GM21360 (cell line): ENCODE data around the gene BAG3.
"Not testable (repeated sequence)": the region's sequence is repeated elsewhere in the genome, so short reads cannot be mapped to it uniquely, and the experiment has no call there.

Experiments used
- ATAC-seq: cut with Tn5 transposase; IDR thresholded peaks from one replicate; pipeline ENCODE4 v1.9.1; 2021; ENCODE audit warnings: mild to moderate bottlenecking, moderate library complexity; ENCODE audit not compliant: unreplicated experiment

BAG3 gene

GRCh38 chr10:119650692-119651513, at the start of gene BAG3:
TSS of gene BAG3 (plus strand) at chr10:119651380. CDS start at chr10:119651676, 296 bp downstream.
- ATAC-seq: peak; percentile 60

DNA sequence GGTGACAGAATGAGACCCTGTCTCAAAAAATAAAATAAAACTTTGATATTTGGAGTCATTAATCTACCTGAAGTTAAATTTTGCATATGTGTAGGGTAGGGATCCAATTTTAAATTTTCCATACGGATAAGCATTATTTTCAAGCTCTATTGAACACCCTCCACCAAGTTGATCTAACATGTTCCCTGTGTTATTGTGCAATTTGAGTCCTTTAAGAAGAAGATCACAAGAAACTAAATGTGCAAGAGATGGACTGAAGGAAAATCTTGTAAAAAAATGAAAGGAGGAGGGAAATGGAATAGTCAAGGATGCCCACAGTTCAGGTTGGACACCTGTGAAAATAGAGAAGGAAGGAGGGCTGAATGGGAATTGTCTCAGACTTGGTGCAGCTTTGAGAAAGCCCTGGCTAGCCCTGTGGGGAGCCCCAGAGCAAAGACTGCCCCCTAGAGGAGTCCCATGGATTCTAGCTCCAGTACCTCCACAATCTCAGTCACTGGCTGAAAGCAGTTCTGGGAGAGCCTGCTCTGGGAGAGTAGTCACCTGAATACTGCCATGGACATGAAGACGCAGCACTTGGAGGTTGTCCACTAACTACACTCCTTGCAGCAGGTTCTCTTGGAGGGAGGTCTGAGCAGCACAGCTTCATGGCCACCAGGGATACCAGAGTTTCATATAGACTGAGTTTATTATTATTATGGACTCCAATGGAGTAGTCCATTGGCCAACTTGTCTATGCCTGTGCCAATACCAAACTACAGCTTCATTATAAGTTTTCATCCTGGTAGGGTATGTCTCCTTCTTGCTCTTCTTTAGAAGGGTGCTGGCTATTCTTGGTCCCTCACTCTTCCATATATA, 48.7 kb upstream of the BAG3 start:
- ATAC-seq: peak; percentile 49

GRCh38 chr10:119604468-119604867, 46.7 kb upstream of the BAG3 start:
- no peak for ATAC-seq

DNA sequence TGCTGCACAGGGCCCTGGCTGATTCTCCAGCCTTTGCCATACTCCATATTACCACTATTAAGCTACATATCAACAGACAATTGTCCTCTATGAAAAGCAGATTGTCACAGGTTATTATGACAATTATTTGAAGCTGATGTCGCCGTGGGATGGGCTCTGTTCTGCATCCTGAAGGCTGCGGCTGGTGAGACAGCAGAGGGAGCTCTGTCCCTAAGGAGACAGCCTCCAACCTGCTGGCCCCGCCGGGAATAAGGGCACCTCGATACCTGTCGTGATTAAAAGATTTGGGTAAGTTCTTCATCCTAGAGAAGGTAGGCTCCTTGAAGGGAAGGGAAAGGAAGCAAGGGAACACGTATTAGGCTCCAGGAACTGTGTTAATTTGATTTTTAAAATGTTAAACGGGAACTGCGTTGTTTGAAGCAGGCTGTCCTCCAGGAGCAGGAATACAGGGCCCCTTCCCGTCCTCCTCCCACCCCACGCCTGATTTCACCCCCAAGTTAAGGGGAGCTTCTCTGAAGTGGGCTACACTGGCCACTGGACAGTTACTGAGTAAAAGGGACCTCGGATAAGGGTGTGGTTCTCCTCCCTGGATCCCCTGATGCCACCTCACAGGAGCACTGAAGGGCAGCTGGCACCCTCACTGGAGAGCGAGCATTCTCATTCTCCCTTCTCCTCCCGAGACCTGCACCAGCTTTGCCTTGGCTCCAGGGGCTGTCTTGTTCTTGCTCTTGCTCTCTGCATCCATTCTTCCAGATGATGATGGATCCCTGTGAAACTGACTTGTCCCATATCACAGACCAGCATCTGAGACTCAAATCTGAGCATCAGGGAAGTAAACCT, 42.6 kb upstream of the BAG3 start:
- ATAC-seq: no peak

GRCh38 chr10:119609516-119609915, 41.7 kb upstream of the BAG3 start:
- ATAC-seq: no peak

- no peak for ATAC-seq
Observed at GRCh38 chr10:119611433-119611832, 39.7 kb upstream of the BAG3 start.

DNA sequence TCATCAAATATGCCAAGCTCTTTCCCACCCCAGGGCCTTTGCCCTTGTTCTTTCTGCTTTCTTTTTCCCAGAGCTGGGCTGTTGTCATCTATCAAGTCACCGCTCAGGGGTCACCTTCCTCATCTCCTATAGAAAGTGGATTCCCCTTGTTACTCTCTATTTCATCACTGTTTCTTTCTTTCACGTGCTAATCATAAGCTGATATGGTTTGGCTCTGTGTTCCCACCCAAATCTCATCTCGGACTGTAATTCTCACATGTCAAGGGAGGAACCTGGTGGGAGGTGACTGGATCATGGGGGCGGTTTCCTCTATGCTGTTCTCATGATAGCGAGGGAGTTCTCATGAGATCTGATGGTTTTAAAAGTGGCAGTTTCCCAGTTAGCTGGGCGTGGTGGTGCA, 37.4 kb upstream of the BAG3 start:
- no peak for ATAC-seq

- no peak for ATAC-seq
Observed at GRCh38 chr10:119614686-119615085, 36.5 kb upstream of the BAG3 start.

GRCh38 chr10:119616882-119617570, 34.2 kb upstream of the BAG3 start:
- ATAC-seq: no peak

- ATAC-seq: no peak
Observed at GRCh38 chr10:119619215-119619614, 32.0 kb upstream of the BAG3 start.

DNA sequence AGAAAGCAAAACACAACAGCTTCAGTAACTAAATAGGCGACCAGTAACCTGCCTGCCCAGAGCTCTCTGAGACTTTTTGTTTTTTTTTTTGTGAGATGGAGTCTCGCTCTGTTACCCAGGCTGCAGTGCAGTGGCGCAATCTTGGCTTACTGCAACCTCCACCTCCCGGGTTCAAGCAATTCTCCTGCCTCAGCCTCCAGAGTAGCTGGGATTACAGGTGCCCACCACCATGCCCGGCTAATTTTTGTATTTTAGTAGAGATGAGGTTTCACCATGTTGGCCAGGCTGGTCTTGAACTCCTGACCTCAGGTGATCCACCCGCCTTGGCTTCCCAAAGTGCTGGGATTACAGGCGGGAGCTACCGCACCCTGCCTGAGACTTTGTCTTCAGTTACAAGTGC, 31.4 kb upstream of the BAG3 start:
- not testable (repeated sequence) for ATAC-seq

- ATAC-seq: no peak
Observed at GRCh38 chr10:119620241-119621077, 30.7 kb upstream of the BAG3 start.

GRCh38 chr10:119621078-119621384, 30.1 kb upstream of the BAG3 start:
- ATAC-seq: no peak

- ATAC-seq: no peak
Observed at GRCh38 chr10:119625570-119626280, 25.5 kb upstream of the BAG3 start.

- ATAC-seq: no peak
Observed at GRCh38 chr10:119630300-119630699, 20.9 kb upstream of the BAG3 start.

- no peak for ATAC-seq
Observed at GRCh38 chr10:119633538-119634218, 17.5 kb upstream of the BAG3 start.

DNA sequence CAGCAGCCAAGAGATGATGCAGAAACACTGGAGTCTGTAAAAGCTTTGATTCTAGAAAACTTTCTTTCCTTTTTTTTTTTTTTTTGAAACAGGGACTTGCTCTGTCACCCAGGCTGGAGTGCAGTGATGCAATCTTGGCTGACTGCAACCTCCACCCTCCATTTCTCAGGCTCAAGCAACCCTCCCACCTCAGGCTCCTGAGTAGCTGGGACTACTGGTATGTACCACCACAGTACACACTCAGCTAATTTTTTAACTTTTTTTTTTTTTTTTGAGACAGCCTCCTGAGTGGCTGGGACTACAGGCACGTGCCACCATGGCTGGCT, 17.0 kb upstream of the BAG3 start:
- ATAC-seq: no peak

DNA sequence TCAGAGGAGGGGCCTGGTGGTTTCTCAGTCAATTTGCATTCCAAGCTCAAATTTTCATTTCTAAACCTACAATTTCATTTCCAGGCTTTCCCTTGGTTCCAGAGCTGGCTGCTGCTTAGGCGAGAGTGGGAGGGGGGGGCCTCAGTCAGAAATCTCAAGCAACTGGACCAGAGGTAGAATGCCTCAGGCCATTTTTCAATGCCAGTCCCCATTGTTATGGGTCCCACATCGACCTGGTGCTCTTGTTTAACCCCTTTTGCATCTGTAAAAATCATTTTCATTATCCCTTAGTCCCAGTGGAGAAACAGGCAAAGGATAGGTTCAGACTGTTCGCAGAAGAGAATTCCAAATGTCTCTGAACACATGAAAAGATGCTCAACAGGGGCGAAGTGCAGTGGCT, 13.5 kb upstream of the BAG3 start:
- ATAC-seq: no peak

DNA sequence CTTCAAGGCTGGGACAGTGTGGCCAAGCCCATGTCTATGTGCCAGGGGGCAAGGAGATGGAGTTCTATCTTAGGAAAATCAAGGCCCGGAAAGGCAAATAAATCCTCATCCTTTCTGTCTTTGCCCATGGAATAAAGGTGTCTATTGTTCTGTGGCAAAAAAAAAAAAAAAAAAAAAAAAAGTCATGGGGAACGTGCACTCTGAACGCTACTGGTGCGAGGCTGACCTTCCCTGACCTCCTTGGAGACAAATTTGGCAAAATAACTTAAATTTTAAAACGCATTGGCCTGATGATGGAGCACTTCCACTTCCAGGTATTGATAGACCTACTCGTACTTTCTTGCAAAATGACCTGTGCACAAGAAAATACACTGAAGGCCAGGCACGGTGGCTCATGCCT, 12.2 kb upstream of the BAG3 start:
- ATAC-seq: no peak
